ENCODE measurements around the gene OR2AG1. TPM values are rescaled to one million over a fixed set of nuclear protein-coding genes. Genes with fewer than 3 reads are reported as not detected.

OR2AG1 gene, protein sequence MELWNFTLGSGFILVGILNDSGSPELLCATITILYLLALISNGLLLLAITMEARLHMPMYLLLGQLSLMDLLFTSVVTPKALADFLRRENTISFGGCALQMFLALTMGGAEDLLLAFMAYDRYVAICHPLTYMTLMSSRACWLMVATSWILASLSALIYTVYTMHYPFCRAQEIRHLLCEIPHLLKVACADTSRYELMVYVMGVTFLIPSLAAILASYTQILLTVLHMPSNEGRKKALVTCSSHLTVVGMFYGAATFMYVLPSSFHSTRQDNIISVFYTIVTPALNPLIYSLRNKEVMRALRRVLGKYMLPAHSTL
- under 1 TPM in 3 of 4 donors, not detected in 1; 0.04 to 0.16 (median 0.05) TPM for polyA plus RNA-seq (ENCODE audit: insufficient read length in 4 of 4)

GRCh38 chr11:6782720-6783119 is at the start of gene OR2AG1:
Gene OR2AG1, plus strand, starts transcription at chr11:6783020. Its CDS starts 2,018 bp downstream, at chr11:6785038.
- DNase-seq (ENCODE audit: low read depth in 4 of 4, low spot score in 2 of 4), result no peak

- no peak for DNase-seq (ENCODE audit: low read depth in 4 of 4, low spot score in 2 of 4)
Observed at GRCh38 chr11:6733326-6734275, 49.2 kb upstream of the OR2AG1 start.

GRCh38 chr11:6734616-6735015 is 48.2 kb upstream of the OR2AG1 start:
- no peak for DNase-seq (ENCODE audit: low read depth in 4 of 4, low spot score in 2 of 4)

- no peak for DNase-seq (ENCODE audit: low read depth in 4 of 4, low spot score in 2 of 4)
Observed at GRCh38 chr11:6735306-6735705, 47.5 kb upstream of the OR2AG1 start.

GRCh38 chr11:6736495-6737121 is 46.2 kb upstream of the OR2AG1 start:
- no peak for DNase-seq (ENCODE audit: low read depth in 4 of 4, low spot score in 2 of 4)

DNA sequence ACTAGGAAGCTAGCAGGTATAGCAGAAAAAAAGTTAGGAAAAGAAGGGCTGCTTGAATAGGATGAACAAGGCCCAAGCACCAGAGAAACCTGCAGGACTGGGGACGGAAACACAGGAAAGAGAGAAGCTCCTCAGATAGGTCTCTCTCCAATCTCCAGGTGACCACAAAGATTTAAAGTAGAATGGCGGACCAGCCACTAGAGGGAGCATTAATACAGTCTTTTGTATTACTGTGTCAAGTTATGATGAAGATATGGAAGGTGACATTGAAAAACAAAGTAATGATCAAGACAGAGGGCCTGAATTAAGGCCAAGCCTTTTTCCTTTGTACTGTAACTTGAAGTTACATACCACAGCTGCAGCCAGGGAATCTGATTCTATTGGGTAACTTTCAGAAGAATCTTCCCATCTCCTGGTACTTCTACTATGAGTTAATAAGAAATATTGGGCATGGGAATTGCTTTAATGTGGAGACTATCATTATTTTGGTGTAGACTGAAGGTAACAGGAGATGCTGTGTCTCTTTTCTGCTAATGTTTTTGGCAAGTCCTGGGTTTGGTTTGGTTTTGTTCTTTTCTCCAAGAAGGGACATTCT is 44.9 kb upstream of the OR2AG1 start:
- DNase-seq (ENCODE audit: low read depth in 4 of 4, low spot score in 2 of 4), result no peak

GRCh38 chr11:6738590-6738989 is 44.2 kb upstream of the OR2AG1 start:
- no peak for DNase-seq (ENCODE audit: low read depth in 4 of 4, low spot score in 2 of 4)

DNA sequence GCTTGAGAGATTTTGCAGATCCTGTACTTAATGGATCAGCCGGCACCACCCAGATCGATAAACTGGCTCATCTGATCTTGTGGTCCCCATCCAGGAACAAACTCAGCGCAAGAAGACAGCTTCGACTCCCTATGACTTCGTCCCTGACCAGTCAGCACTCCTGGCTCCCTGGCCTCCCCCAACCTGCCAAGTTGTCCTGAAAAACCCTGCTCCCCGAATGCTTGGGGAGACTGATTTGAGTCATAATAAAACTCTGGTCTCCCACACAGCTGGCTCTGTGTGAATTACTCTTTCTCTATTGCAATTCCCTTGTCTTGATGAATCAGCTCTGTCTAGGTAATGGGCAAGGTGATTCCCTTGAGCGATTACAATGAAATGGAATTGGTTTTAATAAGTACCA is 40.6 kb upstream of the OR2AG1 start:
- no peak for DNase-seq (ENCODE audit: low read depth in 4 of 4, low spot score in 2 of 4)

GRCh38 chr11:6745018-6745417 is 37.8 kb upstream of the OR2AG1 start:
- no peak for DNase-seq (ENCODE audit: low read depth in 4 of 4, low spot score in 2 of 4)

GRCh38 chr11:6745465-6746015 is 37.3 kb upstream of the OR2AG1 start:
- no peak for DNase-seq (ENCODE audit: low read depth in 4 of 4, low spot score in 2 of 4)

DNA sequence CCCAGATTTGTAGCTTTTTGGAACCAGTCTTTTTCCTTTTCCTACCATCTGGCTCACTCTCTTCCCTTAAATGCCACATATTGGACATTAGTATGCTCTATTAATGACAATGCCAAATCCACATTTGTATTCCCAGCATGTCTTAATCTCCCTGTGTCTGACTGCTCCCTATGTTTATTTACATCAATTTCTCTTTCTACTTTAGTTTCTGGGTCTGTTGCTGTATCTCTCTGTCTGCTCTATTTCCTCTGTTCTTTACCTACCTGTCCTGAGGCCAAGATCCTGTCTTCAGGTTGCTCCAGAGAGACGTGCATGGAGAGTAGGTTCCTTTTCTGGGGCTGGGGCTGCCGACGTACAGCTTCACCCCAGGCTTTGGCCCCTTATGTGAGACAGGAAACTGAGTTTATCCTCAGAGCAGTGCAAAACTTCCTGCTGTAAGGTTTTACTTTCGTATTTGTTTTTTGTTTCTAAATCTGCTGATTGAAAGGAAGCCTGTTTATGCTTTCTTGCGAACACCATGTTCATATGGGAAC is 36.7 kb upstream of the OR2AG1 start:
- no peak for DNase-seq (ENCODE audit: low read depth in 4 of 4, low spot score in 2 of 4)

DNA sequence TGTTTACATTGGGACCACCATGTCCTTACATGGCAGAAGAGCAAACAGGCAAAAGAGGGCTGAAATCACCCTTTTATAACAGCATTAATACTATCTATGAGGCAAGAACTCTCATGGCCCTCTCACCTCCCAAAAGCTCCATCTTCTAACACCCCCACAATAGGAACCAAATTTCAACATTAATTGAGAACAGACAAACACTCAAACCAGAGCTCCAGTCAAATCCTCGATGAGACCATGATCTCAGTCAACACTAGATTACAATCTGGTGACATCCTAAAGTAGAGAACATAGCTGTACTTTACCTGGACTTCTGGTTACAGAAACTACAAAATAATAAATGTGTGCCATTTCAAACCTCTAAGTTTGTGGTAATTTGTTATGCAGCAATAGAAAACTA is 36.2 kb upstream of the OR2AG1 start:
- no peak for DNase-seq (ENCODE audit: low read depth in 4 of 4, low spot score in 2 of 4)

DNA sequence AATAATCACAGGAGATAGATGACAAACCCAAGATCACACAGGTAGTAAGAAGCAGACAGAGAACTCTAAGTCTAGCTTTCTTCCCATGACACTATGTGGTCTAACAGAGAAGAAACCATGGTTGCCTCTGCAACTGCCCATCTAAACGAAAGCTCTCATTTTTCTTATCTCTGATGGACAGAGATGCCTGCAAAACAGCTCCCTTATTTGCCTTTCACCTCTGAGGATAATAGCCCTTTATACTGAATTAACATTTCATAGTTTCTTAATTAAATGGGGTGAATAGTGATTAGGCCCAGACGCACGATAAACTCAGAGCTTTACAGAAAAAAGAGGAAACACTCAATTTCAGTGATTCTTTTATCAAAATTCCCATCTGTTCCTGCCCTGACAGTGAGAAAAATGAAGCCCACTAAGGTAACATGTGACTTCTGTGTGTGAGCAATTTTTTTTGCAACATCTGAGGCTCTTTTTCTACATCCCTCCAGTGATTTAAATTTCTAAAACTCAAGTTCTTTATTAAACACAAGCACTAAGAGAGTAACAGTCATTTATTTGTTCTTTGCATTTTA is 35.6 kb upstream of the OR2AG1 start:
- DNase-seq (ENCODE audit: low read depth in 4 of 4, low spot score in 2 of 4), result no peak

GRCh38 chr11:6755303-6755952 is 27.4 kb upstream of the OR2AG1 start:
- peak in 1 of 4 donors; percentile 44 for DNase-seq (ENCODE audit: low read depth in 4 of 4, low spot score in 2 of 4)

DNA sequence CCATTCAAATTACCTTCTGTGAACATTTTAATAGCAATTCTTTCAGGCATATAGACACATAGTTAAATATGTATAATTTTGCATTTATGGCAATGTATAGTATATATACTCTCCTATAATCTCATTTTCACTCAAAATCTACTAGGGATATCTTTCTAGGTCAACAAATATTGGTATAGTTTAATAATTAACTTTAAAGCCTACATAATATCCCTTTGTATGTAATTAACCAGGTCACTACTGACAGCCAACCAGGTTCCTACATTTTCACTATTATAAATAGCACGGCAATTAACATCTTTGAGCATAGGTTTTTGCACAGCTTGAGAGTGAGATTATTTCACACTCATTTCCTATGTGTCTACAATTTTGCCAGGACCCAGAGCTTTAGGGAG is 26.9 kb upstream of the OR2AG1 start:
- no peak for DNase-seq (ENCODE audit: low read depth in 4 of 4, low spot score in 2 of 4)

- DNase-seq (ENCODE audit: low read depth in 4 of 4, low spot score in 2 of 4), result peak in 1 of 4 donors; percentile 56
Observed at GRCh38 chr11:6757373-6757967, 25.4 kb upstream of the OR2AG1 start.

DNA sequence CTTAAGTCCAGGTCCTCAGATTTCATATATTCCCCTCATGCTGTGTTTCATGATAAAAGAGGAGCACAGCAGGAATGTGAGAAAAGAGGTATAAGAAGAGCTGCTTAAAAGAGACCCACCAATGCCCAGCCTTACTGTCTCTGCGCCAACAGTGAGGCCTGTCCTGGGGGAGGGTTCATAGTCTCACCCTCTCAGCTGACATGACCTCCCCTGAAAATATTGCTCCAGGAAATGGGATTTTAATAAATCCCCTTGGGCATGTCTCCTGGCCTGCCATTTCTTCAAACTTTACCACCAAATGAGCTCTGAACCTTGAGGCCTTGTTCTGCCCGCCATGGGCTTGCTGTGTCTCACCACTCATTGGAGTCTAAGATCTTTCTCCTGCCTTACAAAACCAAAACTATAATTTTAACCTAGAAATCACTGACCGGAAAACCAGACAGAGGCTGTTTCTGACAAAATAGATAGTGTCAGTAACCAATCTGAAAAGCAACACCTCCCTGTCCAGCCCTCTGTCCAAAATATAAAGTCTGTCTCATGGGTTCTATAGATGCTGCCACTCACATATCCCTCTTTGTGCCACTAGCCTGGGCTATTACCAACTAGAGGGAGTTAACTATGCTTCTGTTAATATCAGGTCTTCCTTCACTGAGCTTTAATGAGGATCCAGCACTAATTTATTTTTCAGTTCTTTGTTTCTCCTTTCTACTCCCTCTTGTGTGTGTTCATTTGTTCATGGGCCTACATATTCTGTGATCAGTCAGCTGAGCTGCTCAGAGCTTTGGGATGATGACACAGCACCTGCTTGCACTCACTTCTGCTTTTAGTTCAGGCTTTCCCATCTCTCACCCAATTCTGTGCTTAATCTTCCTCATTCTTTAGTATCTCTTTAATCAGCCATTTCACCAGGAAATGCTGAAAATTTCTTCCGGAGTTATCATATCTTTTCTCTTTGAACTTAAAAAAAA is 10.6 kb upstream of the OR2AG1 start, which contains the start of gene OR2AG2:
Gene OR2AG2 (minus strand): TSS at position 51 of the 968 bp plus-strand sequence. CDS start 3,019 bp downstream, outside the sequence.
- DNase-seq (ENCODE audit: low read depth in 4 of 4, low spot score in 2 of 4), result no peak

GRCh38 chr11:6778518-6778917 is 4.3 kb upstream of the OR2AG1 start:
- DNase-seq (ENCODE audit: low read depth in 4 of 4, low spot score in 2 of 4), result no peak

All from left renal cortex interstitium (tissue), 4 donors.